IPS-NIHi7 (cell line): Measurements from ENCODE around the gene TRHDE.

ENCODE experiments used
- DNase-seq: peaks from one replicate; pipeline ENCODE4 v3.0.0; 2012; ENCODE audit warnings: mixed read lengths; ENCODE audit errors: extremely low spot score

The TRHDE gene

DNA sequence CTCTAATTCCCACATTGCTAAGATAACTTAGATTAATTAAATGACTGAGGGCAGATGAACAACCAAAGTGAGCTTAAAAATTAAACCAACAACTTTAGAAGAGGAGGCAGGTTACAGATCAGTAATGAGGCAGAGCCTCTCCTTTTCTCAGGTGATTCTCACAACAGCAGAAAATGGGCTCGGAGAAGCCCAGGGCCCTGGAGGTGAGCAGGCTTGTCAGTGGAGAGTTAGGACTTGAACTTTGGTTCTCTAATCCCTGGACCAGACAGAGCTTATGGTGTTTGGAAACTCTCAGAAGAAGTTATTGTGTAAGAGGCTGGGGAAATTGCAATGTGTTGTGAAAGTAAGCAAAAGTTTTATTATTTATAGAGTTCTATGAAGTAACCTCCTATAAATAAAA lies 2.8 kb downstream of the TRHDE start:
- no peak for DNase-seq

DNA sequence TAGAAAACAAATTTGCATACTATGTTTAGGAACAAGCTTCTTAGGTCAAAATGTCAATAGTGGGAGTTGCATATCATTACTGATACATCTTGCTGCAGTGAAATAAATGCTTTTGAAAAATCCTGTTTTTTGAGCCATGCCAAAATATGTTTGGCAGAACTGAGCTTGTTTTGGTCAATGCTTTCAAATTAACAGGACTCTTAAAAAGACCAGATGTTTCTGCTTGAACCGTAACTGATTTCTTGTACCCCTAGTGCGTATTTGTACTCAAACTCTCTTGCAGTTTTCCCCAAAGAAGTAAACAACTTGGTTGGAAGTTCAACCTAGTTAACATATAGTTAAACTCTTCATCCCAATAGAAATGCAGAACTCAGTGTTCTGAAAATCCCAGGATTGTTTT lies 3.4 kb downstream of the TRHDE start:
- no peak for DNase-seq

DNA sequence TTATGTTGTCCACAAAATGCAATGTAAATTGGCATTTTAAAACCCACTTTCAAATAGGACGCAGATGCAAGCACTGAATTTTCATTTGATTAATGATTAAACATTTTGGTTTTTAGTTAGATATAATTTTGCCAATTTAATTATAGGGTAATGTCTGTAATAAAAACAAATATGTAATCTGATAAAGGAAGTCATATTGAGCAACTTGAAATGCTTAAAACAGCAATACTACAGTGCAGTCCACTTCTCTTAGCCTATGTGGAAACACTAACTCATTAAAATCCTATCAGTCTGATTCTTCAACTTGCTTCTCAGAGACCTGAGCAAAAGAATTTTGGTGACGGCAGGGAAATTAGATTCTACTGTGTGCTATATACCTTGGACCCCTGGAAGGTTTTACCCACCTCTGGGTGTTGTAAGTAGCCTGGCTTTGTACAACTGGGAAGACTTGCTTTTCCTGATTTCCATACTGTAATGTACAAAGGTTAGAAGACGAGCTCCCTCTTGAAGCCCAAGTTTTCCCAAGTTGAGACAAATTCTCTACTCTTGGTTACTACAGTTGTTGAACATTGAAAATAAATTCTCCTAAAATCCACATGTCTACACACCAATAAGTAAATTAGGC lies 4.1 kb downstream of the TRHDE start:
- DNase-seq = no peak

DNA sequence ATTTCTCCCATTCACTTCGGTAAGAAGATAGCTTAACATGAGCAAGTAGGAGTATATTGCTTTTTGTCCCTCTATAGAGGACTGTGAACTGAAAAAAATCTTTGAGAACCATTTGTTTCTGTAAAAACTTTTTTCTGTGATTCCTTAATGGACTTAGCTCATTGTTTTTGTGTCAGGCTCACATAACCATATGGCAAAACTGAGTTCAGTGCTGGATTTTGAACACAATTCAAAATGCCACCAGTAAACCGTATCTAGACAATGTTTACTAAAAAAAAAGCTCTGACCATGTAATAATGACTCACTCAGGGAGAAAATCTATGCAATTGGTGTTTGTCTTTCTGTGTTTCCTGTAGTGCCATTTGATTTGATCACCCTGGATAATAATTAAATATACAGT lies 5.2 kb downstream of the TRHDE start:
- no peak for DNase-seq

DNA sequence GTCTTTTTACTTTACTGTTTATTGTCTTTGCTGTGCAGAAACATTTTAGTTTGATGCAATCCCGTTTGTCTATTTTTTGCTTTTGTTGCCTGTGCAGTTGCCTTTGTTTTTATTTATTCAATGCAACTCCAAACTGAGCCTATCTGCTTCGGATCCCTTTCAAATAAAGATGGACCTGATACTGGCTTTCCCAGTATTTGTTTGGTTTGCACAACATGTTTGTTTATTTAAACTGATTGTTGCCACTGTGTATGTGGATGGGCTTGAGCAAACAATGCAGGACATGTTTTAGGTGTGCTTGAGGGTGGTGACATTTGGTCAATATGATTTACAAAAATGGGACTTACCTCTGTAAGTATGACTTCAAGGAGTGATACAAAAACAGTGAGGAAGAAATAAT lies 6.7 kb downstream of the TRHDE start:
- no peak for DNase-seq

DNA sequence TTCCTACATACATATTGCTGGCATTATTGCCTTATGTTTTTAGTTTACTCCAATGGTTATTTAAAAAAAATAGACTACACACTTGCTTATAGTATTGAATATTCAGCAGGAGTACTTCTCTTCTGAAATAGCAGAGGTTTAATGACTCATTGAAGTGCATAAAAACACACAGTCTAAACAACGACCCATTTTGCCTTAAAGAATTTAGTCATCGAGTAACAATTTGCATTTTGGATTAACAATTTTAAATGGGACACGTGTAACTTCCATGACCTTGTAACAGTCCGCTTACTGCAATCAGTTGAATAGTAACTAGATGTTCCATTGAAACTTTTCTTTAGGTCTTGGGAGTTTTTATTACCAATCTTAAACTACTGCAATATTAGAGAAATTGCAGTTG lies 9.0 kb downstream of the TRHDE start:
- DNase-seq = no peak

DNA sequence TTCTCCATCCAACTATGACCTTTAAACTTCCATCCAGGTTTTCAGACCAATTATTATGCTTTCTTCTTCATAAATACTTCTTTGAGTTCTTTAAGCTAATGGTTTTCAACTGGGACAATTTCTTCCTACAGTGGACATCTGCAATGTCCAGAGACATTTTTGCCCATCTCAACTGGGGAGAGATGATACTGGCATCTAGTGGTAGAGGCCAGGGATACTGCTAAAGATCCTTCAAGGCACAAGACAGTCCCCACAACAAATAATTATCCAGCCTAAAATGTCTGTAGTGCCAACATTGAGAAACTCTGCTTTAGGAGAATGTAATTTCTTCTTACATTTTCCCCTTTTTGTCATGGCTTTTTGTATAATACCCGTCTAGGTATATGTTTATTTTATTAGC lies 10.6 kb downstream of the TRHDE start:
- no peak for DNase-seq

DNA sequence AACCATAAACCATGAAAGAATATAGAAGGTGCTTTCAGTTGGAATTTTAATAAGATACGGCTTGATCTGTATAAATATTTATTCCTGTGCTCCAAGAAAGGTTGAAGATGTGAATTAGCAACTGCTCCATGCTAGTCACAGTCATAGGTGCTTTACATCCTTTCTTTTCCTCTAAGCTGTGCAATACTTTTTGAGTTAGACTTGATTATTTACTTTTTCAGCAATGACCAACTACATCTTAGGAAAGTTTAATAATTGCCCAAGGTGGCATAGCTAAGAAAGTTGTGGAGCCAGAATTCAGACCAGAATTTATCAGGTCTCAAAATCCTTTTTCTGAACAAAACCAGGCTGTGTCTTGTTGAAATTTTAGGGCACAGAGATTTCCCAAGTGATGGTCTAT lies 13.7 kb downstream of the TRHDE start:
- DNase-seq = no peak

DNA sequence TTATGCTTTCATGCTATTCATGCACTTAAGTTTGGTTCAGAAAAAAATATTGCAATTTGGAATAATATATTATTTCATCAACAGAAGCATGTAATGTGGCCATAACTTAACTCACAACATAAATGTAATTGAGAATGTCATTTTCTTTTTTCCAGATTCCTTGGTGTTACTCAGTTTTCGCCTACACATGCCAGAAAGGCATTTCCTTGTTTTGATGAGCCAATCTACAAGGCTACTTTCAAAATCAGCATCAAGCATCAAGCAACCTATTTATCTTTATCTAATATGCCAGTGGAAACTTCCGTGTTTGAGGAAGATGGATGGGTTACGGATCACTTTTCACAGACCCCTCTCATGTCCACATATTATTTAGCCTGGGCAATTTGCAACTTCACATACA lies 14.4 kb downstream of the TRHDE start:
- no peak for DNase-seq

DNA sequence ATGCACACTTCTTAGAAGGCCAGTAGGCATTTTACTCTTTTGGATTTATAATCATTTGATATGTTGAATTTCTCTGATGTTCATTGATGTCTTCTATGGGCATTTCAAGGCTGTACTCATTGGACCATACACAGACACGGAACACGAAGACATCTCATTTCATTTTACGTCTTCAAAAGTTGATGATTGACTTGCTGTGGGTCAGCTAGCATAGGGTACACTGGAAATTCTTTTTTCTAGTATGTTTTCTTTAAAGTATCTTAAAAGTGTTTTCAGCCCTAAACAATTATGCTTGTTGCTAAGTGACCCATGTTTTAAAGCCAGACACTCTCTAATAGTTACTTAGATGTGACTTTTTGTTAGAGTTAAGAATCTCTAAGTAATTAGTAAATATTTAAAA lies 16.3 kb downstream of the TRHDE start:
- no peak for DNase-seq

DNA sequence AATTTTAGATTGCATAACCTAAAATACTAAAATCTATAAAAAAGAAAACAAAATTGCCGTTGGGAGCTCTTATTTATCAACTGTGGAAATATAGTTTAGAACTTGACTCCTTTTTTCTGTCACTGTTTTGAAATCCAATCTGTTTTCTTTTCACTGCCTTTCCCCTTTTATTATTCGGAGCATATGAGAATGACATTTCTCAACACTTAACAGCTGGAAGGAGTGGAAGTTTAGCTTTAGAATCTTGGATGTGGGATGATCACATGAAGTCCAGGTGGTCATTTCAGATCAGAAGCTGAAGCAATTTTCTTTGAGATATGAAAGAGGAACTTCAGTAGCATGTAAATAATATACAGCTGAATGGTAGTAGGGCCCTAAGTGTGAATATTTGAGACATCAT lies 16.7 kb downstream of the TRHDE start:
- DNase-seq = no peak

DNA sequence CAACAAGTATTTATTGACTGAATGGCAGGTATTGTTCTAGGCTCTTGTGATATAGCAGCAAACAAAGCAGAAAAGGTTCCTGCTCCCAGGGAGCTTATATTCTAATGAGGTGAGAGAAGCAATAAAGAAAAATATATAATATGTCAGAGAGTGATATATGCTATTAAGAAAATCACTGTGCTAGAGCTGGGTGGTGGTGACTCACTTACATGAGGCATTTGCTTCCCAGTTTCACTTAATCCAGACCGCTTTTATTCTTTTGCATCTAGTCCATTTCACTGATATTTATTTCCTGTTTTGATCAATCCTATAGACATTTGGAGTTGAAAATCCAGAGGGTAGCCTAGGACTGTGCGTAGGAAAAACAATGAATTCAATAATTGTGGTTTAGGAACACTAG lies 17.5 kb downstream of the TRHDE start:
- DNase-seq = no peak

DNA sequence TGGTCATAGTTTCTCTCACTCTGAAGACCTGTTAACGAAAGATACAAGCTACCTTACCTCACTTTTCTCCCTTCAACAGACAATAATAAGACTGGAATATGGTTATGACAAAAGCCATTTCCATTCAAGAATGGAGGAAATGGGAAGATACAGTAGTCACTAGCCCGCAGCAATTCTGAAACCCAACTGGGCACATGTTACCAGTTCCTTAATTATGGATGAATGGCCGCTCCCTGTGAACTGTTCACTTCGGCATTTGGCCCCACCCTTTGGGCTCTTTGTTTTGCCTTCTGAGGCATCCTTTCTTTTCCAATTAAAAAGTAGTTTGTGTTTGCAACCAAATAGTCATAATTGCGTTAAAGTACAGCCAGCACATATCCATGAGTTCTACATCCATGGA lies 19.0 kb downstream of the TRHDE start:
- DNase-seq = no peak

DNA sequence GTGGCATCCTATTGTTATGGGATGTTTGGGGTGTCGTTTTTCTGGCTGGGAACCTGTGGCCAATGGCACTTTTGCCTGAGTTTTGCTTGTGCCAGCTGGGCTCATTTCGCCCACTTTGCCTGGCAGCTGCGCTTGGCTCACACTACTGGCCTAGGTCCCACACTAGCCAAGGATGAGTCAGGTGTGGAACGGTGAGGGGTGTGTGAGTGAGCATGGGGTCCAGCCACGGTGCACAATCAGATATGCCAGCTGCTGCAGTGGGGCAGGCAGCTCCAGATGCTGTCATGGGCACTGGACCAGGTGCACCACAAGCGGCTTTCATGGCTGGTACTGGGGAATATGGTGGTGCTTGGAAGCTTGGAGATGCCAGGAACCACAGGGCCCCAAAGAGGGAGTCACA lies 21.5 kb downstream of the TRHDE start:
- no peak for DNase-seq

DNA sequence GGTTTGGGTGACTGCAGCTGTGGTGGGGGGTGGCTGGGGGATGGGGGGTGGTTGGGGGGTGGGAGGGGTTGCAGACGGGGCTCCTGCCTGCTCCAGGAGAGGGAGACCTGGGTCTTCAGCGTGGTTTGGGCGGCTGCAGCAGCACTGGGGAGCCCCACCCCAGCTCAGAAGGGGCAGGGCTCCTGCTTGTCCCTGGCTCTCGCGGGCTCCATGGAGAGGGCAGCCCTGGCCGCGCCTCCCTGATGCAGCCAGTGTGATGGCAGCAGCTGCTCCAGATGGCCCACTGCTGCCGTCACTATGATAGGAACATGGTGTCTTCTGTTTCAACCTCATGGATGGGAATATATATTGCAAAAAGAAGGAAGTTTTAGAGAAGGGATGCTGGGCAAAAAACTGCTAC lies 22.9 kb downstream of the TRHDE start:
- DNase-seq = no peak

DNA sequence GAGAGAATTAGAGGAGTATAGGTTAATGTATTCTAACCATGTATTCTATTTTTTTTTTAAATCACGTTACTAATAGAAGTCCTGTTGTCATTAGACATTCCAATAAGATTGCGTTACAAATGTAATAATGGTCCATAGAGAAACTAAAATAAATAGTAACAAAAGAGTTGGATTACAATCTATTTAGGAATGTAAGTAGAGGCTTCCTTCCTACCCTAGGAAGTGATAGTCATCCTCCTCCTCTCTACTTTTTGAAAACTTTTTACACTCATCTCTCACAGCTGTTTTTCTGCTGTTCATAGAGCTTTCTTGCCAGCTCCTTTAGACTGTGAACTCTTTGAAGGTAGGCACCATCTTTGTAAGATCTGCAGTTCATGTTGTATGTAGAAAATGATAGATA lies 23.6 kb downstream of the TRHDE start:
- no peak for DNase-seq

DNA sequence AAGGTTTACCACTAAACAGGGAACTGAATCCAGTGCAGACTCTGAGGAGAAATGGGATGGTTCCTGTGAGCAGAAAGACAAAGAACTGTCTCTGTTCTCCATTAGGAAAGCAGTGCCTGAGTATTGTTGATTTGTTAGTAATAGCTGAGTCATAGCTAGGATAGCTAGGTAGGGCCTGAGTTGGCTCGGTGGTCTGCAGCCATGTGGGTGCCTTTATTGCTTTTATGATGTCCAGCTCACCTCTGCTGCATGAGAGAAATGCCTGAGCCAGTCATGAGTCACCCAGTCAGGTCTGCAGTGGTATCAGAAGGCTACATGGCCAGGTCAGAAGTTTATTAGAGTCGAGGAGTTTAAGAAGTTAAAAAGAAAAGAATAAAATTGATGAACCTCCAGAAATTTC lies 24.2 kb downstream of the TRHDE start:
- no peak for DNase-seq

DNA sequence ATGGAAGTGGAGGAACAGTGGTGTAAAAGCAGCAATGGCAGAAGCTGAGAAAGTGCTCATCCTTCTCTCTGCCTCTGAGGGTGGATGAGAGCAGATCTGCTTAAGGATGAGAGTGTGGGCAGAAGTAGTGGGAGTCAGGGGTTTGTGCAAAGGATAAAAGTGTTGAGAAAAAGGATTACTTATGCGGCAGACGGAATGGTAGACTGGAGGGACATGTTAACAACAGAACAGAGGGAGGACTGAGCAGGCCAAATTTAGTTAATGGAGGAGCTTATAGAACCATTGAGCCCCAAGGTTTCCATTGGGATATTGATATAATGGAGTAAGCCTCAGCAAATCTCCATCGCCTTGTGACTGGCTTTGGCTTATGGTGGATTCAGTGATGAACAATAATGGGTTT lies 25.5 kb downstream of the TRHDE start:
- DNase-seq = no peak

DNA sequence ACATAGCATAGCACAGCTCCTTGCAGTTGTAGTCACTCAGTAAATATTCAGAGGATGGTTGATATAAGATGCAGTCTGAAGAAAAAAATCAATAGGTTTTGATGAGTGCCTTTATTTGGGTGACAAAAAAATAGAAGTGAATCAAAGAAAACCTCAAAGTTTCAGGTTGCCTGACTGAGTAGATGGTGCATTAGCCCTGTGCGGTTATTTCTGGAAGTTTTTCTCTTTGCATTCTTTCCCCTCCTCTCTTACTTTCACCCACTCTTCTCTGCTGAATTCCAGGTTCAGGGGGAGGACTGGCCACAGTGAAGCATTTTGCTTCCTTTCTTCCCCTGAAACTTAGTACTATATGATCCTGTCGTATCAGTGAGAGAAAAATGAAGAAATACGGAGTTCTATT lies 28.6 kb downstream of the TRHDE start:
- no peak for DNase-seq

DNA sequence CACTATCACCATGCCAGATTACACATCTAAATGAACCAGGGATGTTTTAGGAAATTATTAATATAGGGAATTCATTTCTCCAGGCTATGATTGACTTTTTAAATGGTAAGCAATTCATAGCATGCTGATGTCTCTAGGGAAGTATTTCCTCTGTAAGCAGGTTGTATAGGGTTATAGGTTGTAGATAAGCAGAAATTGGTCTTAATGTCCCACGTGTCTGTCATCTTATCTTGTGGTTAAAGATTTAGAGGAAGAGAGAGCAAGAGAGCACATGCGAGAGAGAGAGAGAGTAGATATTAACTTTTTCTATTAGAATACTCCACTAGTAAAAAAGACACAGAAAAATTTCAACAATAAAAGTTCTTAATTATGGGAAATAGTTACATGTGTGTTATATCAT lies 32.6 kb downstream of the TRHDE start:
- no peak for DNase-seq

DNA sequence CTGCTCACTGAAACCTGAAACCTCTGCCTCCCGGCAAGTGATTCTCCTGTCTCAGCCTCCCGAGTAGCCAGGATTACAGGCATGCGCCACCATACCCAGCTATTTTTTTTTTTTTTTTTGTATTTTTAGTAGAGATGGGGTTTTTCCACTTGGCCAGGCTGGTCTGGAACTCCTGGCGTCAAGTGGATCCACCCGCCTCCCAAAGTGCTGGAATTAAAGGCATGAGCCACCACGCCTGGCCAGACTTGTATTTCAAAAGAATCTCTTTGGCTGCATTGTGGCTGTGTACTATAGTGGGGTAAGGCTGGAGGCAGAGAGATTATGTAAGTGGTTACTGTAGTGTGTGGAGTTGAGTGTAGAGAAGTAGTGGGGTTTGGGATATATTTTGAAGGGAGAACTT lies 35.1 kb downstream of the TRHDE start:
- DNase-seq = no peak

DNA sequence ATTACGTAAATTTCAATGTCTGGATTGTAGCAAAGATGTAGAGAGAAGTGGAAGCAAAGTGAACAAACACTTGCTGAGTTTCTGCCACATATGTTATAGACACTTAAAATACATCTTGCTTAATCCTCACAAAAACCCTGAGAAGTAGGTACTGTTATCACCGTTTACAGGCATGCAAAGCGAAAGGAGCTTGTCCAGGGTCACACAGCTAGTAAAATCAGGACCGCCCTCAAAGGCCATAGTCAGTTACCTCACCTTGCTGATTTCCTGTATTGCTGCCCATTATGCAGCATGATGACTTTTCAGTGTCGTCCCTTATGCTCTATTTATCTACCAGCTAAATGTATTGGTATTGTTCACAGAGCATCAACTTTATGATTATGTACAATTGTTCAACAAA lies 39.8 kb downstream of the TRHDE start:
- no peak for DNase-seq

DNA sequence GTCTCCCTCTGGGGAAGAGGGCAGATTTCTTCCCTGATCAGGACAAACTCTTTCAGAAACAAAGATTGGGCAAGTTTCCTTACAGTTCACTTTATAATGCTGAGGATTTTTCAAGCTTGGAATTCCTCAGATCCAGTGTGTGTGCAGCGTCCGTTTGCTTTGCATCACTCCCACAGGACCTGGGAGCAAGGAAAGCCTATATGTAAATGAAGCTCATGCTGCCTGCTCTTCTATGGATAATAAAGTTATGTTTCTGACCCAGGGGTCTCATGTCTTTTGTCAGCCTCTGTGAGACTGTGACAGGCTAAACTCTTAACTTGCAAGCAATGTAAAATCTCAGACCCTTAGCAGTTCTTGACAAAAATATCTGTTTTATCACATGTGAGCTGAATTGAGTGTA lies 41.6 kb downstream of the TRHDE start:
- DNase-seq = no peak

DNA sequence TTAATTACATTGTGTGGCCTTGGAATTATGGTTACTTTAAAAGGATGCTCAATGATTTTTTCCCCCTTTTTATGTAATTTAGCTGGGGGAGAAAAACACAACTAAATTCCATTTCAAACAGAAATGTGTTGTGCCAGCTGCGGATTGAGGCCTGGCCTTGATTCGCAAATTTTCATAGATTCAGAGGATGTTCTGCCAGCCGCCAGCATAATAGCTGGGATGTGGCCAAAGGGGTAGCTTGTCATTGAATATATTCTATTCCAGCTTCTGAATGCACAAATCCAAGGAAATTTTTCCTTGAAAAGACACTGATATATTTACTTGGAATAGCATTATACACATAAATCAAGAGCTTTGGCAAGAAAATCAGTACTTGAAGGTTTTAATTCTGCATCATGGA lies 43.7 kb downstream of the TRHDE start:
- no peak for DNase-seq

DNA sequence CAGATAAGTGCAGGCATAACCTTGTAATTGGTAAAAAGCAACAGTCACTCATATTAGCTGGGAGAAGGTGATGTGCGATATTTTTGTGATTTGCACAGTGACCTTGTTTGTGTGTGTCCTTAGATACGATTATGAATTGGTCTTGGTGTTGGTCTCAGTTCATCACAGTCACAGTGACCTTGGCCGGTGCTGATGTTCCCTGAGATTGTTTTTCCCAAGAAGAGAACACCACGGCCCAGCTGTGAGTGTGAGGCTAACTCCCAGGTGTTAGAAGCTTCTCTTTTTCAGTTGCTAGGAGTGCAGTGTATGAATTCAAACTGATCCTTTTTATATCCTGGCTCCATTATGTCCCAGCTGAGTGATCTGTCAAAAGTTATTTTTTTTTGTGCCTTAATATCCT lies 46.2 kb downstream of the TRHDE start:
- DNase-seq = no peak
